CD14-positive monocyte (primary cell): ENCODE data around the gene FAM222B. TPM values are rescaled to one million over a fixed set of nuclear protein-coding genes. Genes with fewer than 3 reads are reported as not detected.

Experiments
- DNase-seq, 3 donors: peaks; one replicate each; pipeline ENCODE4 v3.0.0-alpha.2; 2011 to 2022
- H2AFZ ChIP-seq: 2 replicates; pipeline ENCODE4 v1.6.0; 2012; ENCODE audit warnings: mild to moderate bottlenecking, low read depth, low read length, inconsistent platforms; ENCODE audit not compliant: insufficient read depth, poor library complexity, severe bottlenecking
- H3K27ac ChIP-seq, 2 donors: 1 replicate in 1 of 2; 2 replicates in 1 of 2; pipeline ENCODE4 v1.5.1; 2012 to 2013; ENCODE audit warnings: low read length in 2 of 2, control low read depth in 1 of 2, inconsistent platforms in 1 of 2, low read depth in 1 of 2, mild to moderate bottlenecking in 1 of 2
- H3K27me3 ChIP-seq, 2 donors: one replicate each; pipeline versions ENCODE4 v1.6.0 to v1.6.1; 2011 to 2013; ENCODE audit warnings: low read length in 2 of 2; ENCODE audit not compliant: control insufficient read depth in 2 of 2, insufficient read depth in 2 of 2
- H3K36me3 ChIP-seq, 2 donors: replicated peaks in 1 of 2; 1 replicate in 1 of 2; 2 replicates in 1 of 2; pipeline versions ENCODE4 v1.5.1 to v1.6.1; 2012 to 2013; ENCODE audit warnings: low read length in 2 of 2, control low read depth in 1 of 2, inconsistent platforms in 1 of 2, mild to moderate bottlenecking in 1 of 2; ENCODE audit not compliant: insufficient read depth in 2 of 2, control insufficient read depth in 1 of 2
- H3K4me1 ChIP-seq, 2 donors: 1 replicate in 1 of 2; 2 replicates in 1 of 2; pipeline versions ENCODE4 v1.5.1 to v1.6.1; 2012 to 2013; ENCODE audit warnings: low read length in 2 of 2, control low read depth in 1 of 2, inconsistent platforms in 1 of 2, mild to moderate bottlenecking in 1 of 2, moderate library complexity in 1 of 2; ENCODE audit not compliant: insufficient read depth in 2 of 2, control insufficient read depth in 1 of 2
- H3K4me2 ChIP-seq: replicated peaks from 2 replicates; pipeline ENCODE3; 2012; ENCODE audit warnings: low read length, moderate library complexity, mild to moderate bottlenecking; ENCODE audit not compliant: poor library complexity, severe bottlenecking; ENCODE audit errors: extremely low read depth
- H3K4me3 ChIP-seq, 3 experiments: fragments of 200-600 bp in 1 of 3; sonication (generic) in 1 of 3; replicated peaks in 1 of 3; 1 replicate in 2 of 3; 2 replicates in 1 of 3; pipeline ENCODE4 v1.5.1; 2011 to 2013; ENCODE audit warnings: low read length in 3 of 3, mild to moderate bottlenecking in 3 of 3, control low read depth in 2 of 3, low read depth in 2 of 3, inconsistent platforms in 1 of 3, moderate library complexity in 1 of 3
- H3K79me2 ChIP-seq: 2 replicates; pipeline ENCODE4 v1.6.0; 2012; ENCODE audit warnings: mild to moderate bottlenecking, control low read depth, inconsistent platforms, low read length, moderate library complexity; ENCODE audit not compliant: insufficient read depth
- H3K9ac ChIP-seq: 2 replicates; pipeline ENCODE4 v1.6.0; 2017; ENCODE audit warnings: low read length, mild to moderate bottlenecking; ENCODE audit not compliant: insufficient read depth, poor library complexity, severe bottlenecking
- H3K9me3 ChIP-seq, 2 donors: replicated peaks in 1 of 2; 1 replicate in 1 of 2; 2 replicates in 1 of 2; pipeline versions ENCODE4 v1.5.1 to v1.6.1; 2012 to 2013; ENCODE audit warnings: low read length in 2 of 2, control low read depth in 1 of 2; ENCODE audit not compliant: control insufficient read depth in 1 of 2, insufficient read depth in 1 of 2
- H4K20me1 ChIP-seq: 2 replicates; pipeline ENCODE4 v1.6.0; 2012; ENCODE audit warnings: mild to moderate bottlenecking, low read length, control low read depth, moderate library complexity; ENCODE audit not compliant: insufficient read depth
- H3K27ac Mint-ChIP-seq, 7 donors: one replicate each; pipeline ENCODE4 v1.8.0; 2020; ENCODE audit warnings: mild to moderate bottlenecking in 7 of 7, mixed read lengths in 7 of 7, moderate library complexity in 6 of 7, inconsistent platforms in 2 of 7
- H3K27me3 Mint-ChIP-seq, 3 donors: one replicate each; pipeline ENCODE4 v1.8.0; 2021 to 2022; ENCODE audit warnings: low read depth in 3 of 3, mild to moderate bottlenecking in 3 of 3, mixed read lengths in 3 of 3, moderate library complexity in 3 of 3, inconsistent platforms in 1 of 3
- H3K36me3 Mint-ChIP-seq, 2 donors: one replicate each; pipeline ENCODE4 v1.8.0; 2020; ENCODE audit warnings: mixed read lengths in 2 of 2, inconsistent platforms in 1 of 2, mild to moderate bottlenecking in 1 of 2
- H3K4me1 Mint-ChIP-seq: one replicate; pipeline ENCODE4 v1.8.0; 2020; ENCODE audit warnings: mild to moderate bottlenecking, mixed read lengths
- H3K4me3 Mint-ChIP-seq, 2 donors: one replicate each; pipeline ENCODE4 v1.8.0; 2020; ENCODE audit warnings: mild to moderate bottlenecking in 2 of 2, mixed read lengths in 2 of 2, moderate library complexity in 1 of 2
- H3K9me3 Mint-ChIP-seq, 7 donors: one replicate each; pipeline ENCODE4 v1.8.0; 2020 to 2022; ENCODE audit warnings: mixed read lengths in 7 of 7, mild to moderate bottlenecking in 6 of 7, moderate library complexity in 6 of 7, inconsistent platforms in 2 of 7
- CTCF ChIP-seq: fragments of 200-600 bp; IDR thresholded peaks from one replicate; pipeline ENCODE4 v1.8.0; 2022; ENCODE audit warnings: antibody characterized with exemption, mild to moderate bottlenecking
- WGBS: methylation state at CpG from one replicate; pipeline ENCODE4 v1.1.5; 2013; ENCODE audit warnings: missing lambda C conversion rate; ENCODE audit not compliant: insufficient coverage; 5-methylcytosine and 5-hydroxymethylcytosine counted together
- intact Hi-C, 2 donors: fragments of 100-400 bp; cut with micrococcal nuclease; formaldehyde crosslinking; loops; one replicate each; pipeline versions ENCODE4 v1.15.0 to v1.15.1; 2023
- polyA plus RNA-seq, 3 donors: library from polyadenylated mRNA; depleted of rRNA in 1 of 3; unstranded in 2 of 3; stranded (reverse) in 1 of 3; fragments of 300-500 nt in 2 of 3; fragments of >200 nt in 1 of 3; fragmentation: Illumina TruSeq in 2 of 3; gene quantifications; 1 replicate in 2 of 3; 2 replicates in 1 of 3; pipeline ENCODE4 v1.2.3, GENCODE V29; 2012 to 2021

Gene FAM222B
- polyA plus RNA-seq, 3 donors = 1.5 to 8.6 (median 1.9) TPM

- TF ChIP-seq CTCF = no peak
- intact Hi-C loops = loop anchor here (2.0 to 10.0 kb wide), 5 partner anchors 56 to 234 kb away; partner anchors contain the start of genes BLTP2 (in 2 of the 2), FLOT2 (in 1 of the 2), SDF2 (in 1 of the 2) and SUPT6H (in 1 of the 2)
Observed at GRCh38 chr17:28718333-28719020, 124.1 kb downstream of the FAM222B start.

GRCh38 chr17:28717578-28718332 is 124.8 kb downstream of the FAM222B start, which contains the start of gene RAB34:
Gene RAB34, minus strand, starts transcription at chr17:28717868. Its CDS starts 602 bp downstream, at chr17:28717266.
- Histone ChIP-seq H3K9ac (peak within 1 kb of the TSS; percentile 70), H3K4me1 (peaks cover 45 to 56% of the 10 kb centered on the region in 2 donors), H4K20me1 (peaks cover 29% of the 10 kb centered on the region), H2AFZ (peak within 1 kb of the TSS; percentile 82), H3K4me2 (peak within 1 kb of the TSS; percentile 94), H3K27ac (peak within 1 kb of the TSS; percentile 5 to 61), H3K4me3 (peak within 1 kb of the TSS; percentile 50 to 78 (median 55)), H3K36me3 (peaks cover 19 to 40% of the 10 kb centered on the region in 2 donors), H3K9me3 (no peaks in the 10 kb centered on the region), H3K27me3 (no peaks in the 10 kb centered on the region), H3K79me2 (peaks cover 35% of the 10 kb centered on the region)
- Mint-ChIP-seq H3K9me3 (no peaks in the 10 kb centered on the region), H3K4me3 (peak within 1 kb of the TSS; percentile 93 to 94), H3K4me1 (peaks cover 37% of the 10 kb centered on the region), H3K27ac (peak within 1 kb of the TSS; percentile 83 to 92 (median 89)), H3K27me3 (peaks cover 0 to 5% (median 2%) of the 10 kb centered on the region in 3 donors), H3K36me3 (peaks cover 29 to 46% of the 10 kb centered on the region in 2 donors)
- WGBS = 0% methylated on average over 28 of the region's 60 CpGs
- DNase-seq = peak; percentile 66 to 80 (median 70)
- peak; percentile 20 for TF ChIP-seq CTCF
- intact Hi-C loops = loop anchor here (2.0 to 10.0 kb wide), 5 partner anchors 55 to 235 kb away; partner anchors contain the start of genes BLTP2 (in 2 of the 2), FLOT2 (in 1 of the 2), SDF2 (in 1 of the 2) and SUPT6H (in 1 of the 2)

More at GRCh38 chr17:28718333-28719020, 124.1 kb downstream of the FAM222B start:
- peaks cover 0 to 5% (median 2%) of the 10 kb centered on the region in 3 donors for H3K27me3 Mint-ChIP-seq
- H3K4me3 ChIP-seq = peak overlapping the region in 2 of 3 experiments; percentile 55 to 78
- H3K9me3 Mint-ChIP-seq = no peaks in the 10 kb centered on the region
- peak overlapping the region; percentile 66 to 92 (median 89) for H3K27ac Mint-ChIP-seq
- H3K9ac ChIP-seq = peak overlapping the region; percentile 70
- H3K4me3 Mint-ChIP-seq = peak overlapping the region; percentile 93 to 94
- no peak for DNase-seq
- no peaks in the 10 kb centered on the region for H3K27me3 ChIP-seq
- H3K4me1 ChIP-seq = peaks cover 45 to 56% of the 10 kb centered on the region in 2 donors
- 27% methylated on average over 5 of the region's 18 CpGs for WGBS
- peaks cover 36% of the 10 kb centered on the region for H3K4me1 Mint-ChIP-seq
- peak overlapping the region; percentile 94 for H3K4me2 ChIP-seq
- peaks cover 34 to 54% of the 10 kb centered on the region in 2 donors for H3K36me3 Mint-ChIP-seq
- peaks cover 26 to 47% of the 10 kb centered on the region in 2 donors for H3K36me3 ChIP-seq
- peaks cover 36% of the 10 kb centered on the region for H4K20me1 ChIP-seq
- H2AFZ ChIP-seq = peak overlapping the region; percentile 82
- no peaks in the 10 kb centered on the region for H3K9me3 ChIP-seq
- peak overlapping the region in 1 of 2 donors; percentile 45 for H3K27ac ChIP-seq
- peaks cover 35% of the 10 kb centered on the region for H3K79me2 ChIP-seq
